HepG2 (cell line): ENCODE data around the gene PSMD12. TPM values are rescaled to one million over a fixed set of nuclear protein-coding genes. Genes with fewer than 3 reads are reported as not detected.

ENCODE experiments used
- CCAR2 ChIP-seq: fragments of 200-400 bp; formaldehyde crosslinking; optimal IDR thresholded peaks from 2 replicates; pipeline ENCODE3; 2018; ENCODE audit warnings: low read depth, mild to moderate bottlenecking, low read length, moderate library complexity
- FOXA3 ChIP-seq: IDR thresholded peaks from 2 replicates; pipeline ENCODE4 v1.6.1; 2016; ENCODE audit warnings: missing genetic modification reagents, missing compliant biosample characterization
- HOXA3 ChIP-seq: sonication (generic); formaldehyde crosslinking; IDR thresholded peaks from 2 replicates; pipeline ENCODE4 v1.5.0; 2020; ENCODE audit warnings: missing genetic modification reagents
- SMC3 ChIP-seq: IDR thresholded peaks from 2 replicates; pipeline ENCODE4 v1.6.1; 2011; ENCODE audit warnings: low read length, improper control_type of control experiment
- THAP11 ChIP-seq: IDR thresholded peaks from 2 replicates; pipeline ENCODE4 v1.6.1; 2016; ENCODE audit warnings: missing biosample characterization, missing genetic modification reagents
- ZBTB44 ChIP-seq: sonication (generic); formaldehyde crosslinking; IDR thresholded peaks from 2 replicates; pipeline ENCODE4 v1.4.0; 2020; ENCODE audit warnings: missing genetic modification reagents
- ZNF513 ChIP-seq: sonication (generic); formaldehyde crosslinking; conservative IDR thresholded peaks from 2 replicates; pipeline ENCODE4 v1.5.0; 2020; ENCODE audit warnings: missing genetic modification reagents
- ZNF547 ChIP-seq: sonication (generic); formaldehyde crosslinking; IDR thresholded peaks from 2 replicates; pipeline ENCODE4 v1.5.1; 2020; ENCODE audit warnings: mild to moderate bottlenecking, missing genetic modification reagents
- ZNF563 ChIP-seq: sonication (generic); formaldehyde crosslinking; IDR thresholded peaks from 2 replicates; pipeline ENCODE4 v1.8.0; 2022; ENCODE audit warnings: mild to moderate bottlenecking, moderate library complexity, missing genetic modification reagents
- polyA plus RNA-seq, 8 experiments: library from polyadenylated mRNA; depleted of rRNA in 3 of 8; stranded (reverse) in 7 of 8; unstranded in 1 of 8; fragments of >200 nt; fragmentation: Illumina TruSeq in 4 of 8; extraction: Trizol in 4 of 8; gene quantifications; 2 replicates each; pipeline versions ENCODE4 v1.2.1 to v1.2.3, GENCODE V29; 2011 to 2016; ENCODE audit warnings: low read depth in 4 of 8, missing spikeins in 1 of 8, mixed read lengths in 1 of 8; ENCODE audit not compliant: insufficient read depth in 1 of 8
- total RNA-seq, 5 experiments: library from RNA; depleted of rRNA; stranded (reverse); fragments of >200 nt; fragmentation: Illumina TruSeq; extraction: Trizol; gene quantifications; 2 replicates each; pipeline ENCODE4 v1.2.3, GENCODE V29; 2016; ENCODE audit warnings: low read depth in 1 of 5

Gene PSMD12
- total and polyA plus RNA-seq, 2 of the 13 experiments (the other 11 are each of a cell fraction or from before 2014, with no cell fraction given): 27.4 to 71.7 TPM

- no peak for TF ChIP-seq ZBTB44 (CRISPR knock-in tag)
- no peak for TF ChIP-seq SMC3
- TF ChIP-seq CCAR2: no peak
- TF ChIP-seq ZNF547 (CRISPR knock-in tag): no peak; the same call in 1 of the 2 replicates
- no peak for TF ChIP-seq THAP11 (CRISPR knock-in tag)
- no peak for TF ChIP-seq ZNF513
- TF ChIP-seq FOXA3 (CRISPR knock-in tag): peak; percentile 73; the same call in 1 of the 2 replicates
- TF ChIP-seq ZNF563 (CRISPR knock-in tag): no peak
- TF ChIP-seq HOXA3 (CRISPR knock-in tag): peak; percentile 29; the same call in 1 of the 2 replicates
Observed at GRCh38 chr17:67390646-67391361, 24.4 kb upstream of the PSMD12 start (continued).
